Esophagus muscularis mucosa (tissue), 4 donors: ENCODE data around the gene ULK4. TPM values are rescaled to one million over a fixed set of nuclear protein-coding genes. Genes with fewer than 3 reads are reported as not detected.
"Not testable (repeated sequence)": the region's sequence is repeated elsewhere in the genome, so short reads cannot be mapped to it uniquely, and the experiment has no call there.

Experiments used
- DNase-seq: peaks from one replicate; pipeline ENCODE4 v3.0.0-alpha.2; 2017; ENCODE audit errors: extremely low spot score
- H3K27ac ChIP-seq, 4 donors: fragments of 200-600 bp; sonication (generic); replicated peaks in 1 of 4; 1 replicate in 3 of 4; 2 replicates in 1 of 4; pipeline ENCODE4 v1.5.1; 2016 to 2019; ENCODE audit warnings: mild to moderate bottlenecking in 1 of 4
- H3K27me3 ChIP-seq, 4 donors: fragments of 200-600 bp; sonication (generic); one replicate each; pipeline versions ENCODE4 v1.5.1 to v1.6.0; 2016 to 2019
- H3K36me3 ChIP-seq, 4 donors: fragments of 200-600 bp; sonication (generic); one replicate each; pipeline ENCODE4 v1.5.1; 2016 to 2019
- H3K4me1 ChIP-seq, 4 donors: fragments of 200-600 bp; sonication (generic); one replicate each; pipeline ENCODE4 v1.5.1; 2016 to 2019
- H3K4me3 ChIP-seq, 4 donors: fragments of 200-600 bp; sonication (generic); 1 replicate in 2 of 4; 2 replicates in 2 of 4; pipeline ENCODE4 v1.5.1; 2016 to 2019; ENCODE audit warnings: mild to moderate bottlenecking in 4 of 4, moderate library complexity in 1 of 4
- H3K9me3 ChIP-seq, 4 donors: fragments of 200-600 bp; sonication (generic); 1 replicate in 3 of 4; 2 replicates in 1 of 4; pipeline ENCODE4 v1.5.1; 2016 to 2019
- CTCF ChIP-seq, 3 experiments: fragments of 200-600 bp in 2 of 3; fragments of 450-650 bp in 1 of 3; sonication (generic) in 2 of 3; IDR thresholded peaks; one replicate each; pipeline ENCODE4 v1.5.1; 2017 to 2019; ENCODE audit warnings: antibody characterized with exemption in 3 of 3, mild to moderate bottlenecking in 2 of 3, moderate library complexity in 1 of 3
- EP300 ChIP-seq: sonication (generic); formaldehyde crosslinking; IDR thresholded peaks from one replicate; pipeline ENCODE4 v1.6.1; 2017; ENCODE audit warnings: antibody characterized with exemption
- POLR2A ChIP-seq: fragments of 450-650 bp; IDR thresholded peaks from one replicate; pipeline ENCODE4 v1.6.1; 2017; ENCODE audit warnings: antibody characterized with exemption, moderate library complexity, mild to moderate bottlenecking, low read depth
- POLR2AphosphoS5 ChIP-seq, 2 donors: sonication (generic); formaldehyde crosslinking; IDR thresholded peaks; one replicate each; pipeline ENCODE4 v1.6.1; 2017; ENCODE audit warnings: antibody characterized with exemption in 2 of 2
- WGBS: methylation state at CpG from one replicate; pipeline ENCODE4 v1.1.5; 2018; 5-methylcytosine and 5-hydroxymethylcytosine counted together
- intact Hi-C: fragments of 100-400 bp; cut with DNase I; formaldehyde crosslinking; loops from one replicate; pipeline ENCODE4 v1.15.1; 2023
- total RNA-seq, 4 donors: library from RNA; depleted of rRNA; stranded (reverse); fragments of >200 nt; gene quantifications; one replicate each; pipeline versions ENCODE4 v1.1.0 to v1.2.1, GENCODE V29; 2016

ULK4 gene
- total RNA-seq, 4 donors from 2014 or later = 4.2 to 15.4 (median 11.0) TPM

- no peaks in the 10 kb centered on the region for H3K9me3 ChIP-seq
- H3K4me1 ChIP-seq = no peaks in the 10 kb centered on the region
- H3K27ac ChIP-seq = no peak overlapping the region
- H3K36me3 ChIP-seq = no peaks in the 10 kb centered on the region
- intact Hi-C loops = loop anchor here (5.0 kb wide), 1 partner anchor 1134 kb away; no protein-coding TSS in a partner anchor
- DNase-seq = no peak
- TF ChIP-seq EP300 = no peak
- TF ChIP-seq CTCF (IDR thresholded peaks at IDR 0.05) = peak; percentile 35 to 41 (median 38)
- TF ChIP-seq POLR2A = no peak
- H3K4me3 ChIP-seq = no peak overlapping the region
- 100% methylated on average over 1 of the region's 1 CpG for WGBS
- H3K27me3 ChIP-seq = no peaks in the 10 kb centered on the region
Measured at GRCh38 chr3:41716471-41716870, 245.4 kb downstream of the ULK4 start.

GRCh38 chr3:41715376-41715775 lies 246.5 kb downstream of the ULK4 start:
- Histone ChIP-seq H3K27ac (no peak overlapping the region), H3K27me3 (no peaks in the 10 kb centered on the region), H3K4me1 (no peaks in the 10 kb centered on the region), H3K4me3 (no peak overlapping the region), H3K36me3 (no peaks in the 10 kb centered on the region), H3K9me3 (no peaks in the 10 kb centered on the region)
- DNase-seq = no peak
- intact Hi-C loops = loop anchor here (5.0 kb wide), 1 partner anchor 1133 kb away; no protein-coding TSS in a partner anchor
- TF ChIP-seq POLR2AphosphoS5 (IDR thresholded peaks at IDR 0.05) (no peak), CTCF (IDR thresholded peaks at IDR 0.05) (no peak), EP300 (no peak), POLR2A (no peak)
- 87% methylated on average over 3 of the region's 3 CpGs for WGBS

GRCh38 chr3:41711651-41712050 lies 250.3 kb downstream of the ULK4 start:
- intact Hi-C loops = no loop called here
- no peak for DNase-seq
- Histone ChIP-seq H3K27ac (no peak overlapping the region), H3K36me3 (no peaks in the 10 kb centered on the region), H3K4me3 (no peak overlapping the region), H3K4me1 (no peaks in the 10 kb centered on the region), H3K27me3 (no peaks in the 10 kb centered on the region), H3K9me3 (no peaks in the 10 kb centered on the region)
- TF ChIP-seq EP300 = no peak

- no peak for TF ChIP-seq CTCF (IDR thresholded peaks at IDR 0.05)
- no peak for TF ChIP-seq POLR2A
- TF ChIP-seq EP300 = no peak
- no peak for TF ChIP-seq POLR2AphosphoS5 (IDR thresholded peaks at IDR 0.05)
- DNase-seq = no peak
- Histone ChIP-seq H3K27ac (no peak overlapping the region), H3K27me3 (no peaks in the 10 kb centered on the region), H3K36me3 (no peaks in the 10 kb centered on the region), H3K4me3 (no peak overlapping the region), H3K4me1 (no peaks in the 10 kb centered on the region), H3K9me3 (no peaks in the 10 kb centered on the region)
- intact Hi-C loops = no loop called here
- 95% methylated on average over 8 of the region's 8 CpGs for WGBS
Measured at GRCh38 chr3:41710646-41711388, 251.1 kb downstream of the ULK4 start.

- H3K4me1 ChIP-seq, H3K4me3 ChIP-seq, H3K9me3 ChIP-seq, DNase-seq, H3K27ac ChIP-seq, H3K27me3 ChIP-seq, intact Hi-C loops, H3K36me3 ChIP-seq: not testable (repeated sequence)
- WGBS = 92% methylated on average over 8 of the region's 8 CpGs
Measured at GRCh38 chr3:41709213-41709612, 252.7 kb downstream of the ULK4 start.

- WGBS = 74% methylated on average over 2 of the region's 2 CpGs
- Histone ChIP-seq H3K4me3 (no peak overlapping the region), H3K36me3 (no peaks in the 10 kb centered on the region), H3K4me1 (no peaks in the 10 kb centered on the region), H3K9me3 (no peaks in the 10 kb centered on the region), H3K27me3 (no peaks in the 10 kb centered on the region), H3K27ac (no peak overlapping the region)
- TF ChIP-seq EP300 = no peak
- TF ChIP-seq CTCF (IDR thresholded peaks at IDR 0.05) = no peak
- TF ChIP-seq POLR2AphosphoS5 (IDR thresholded peaks at IDR 0.05) = no peak
- intact Hi-C loops = no loop called here
- no peak for DNase-seq
Measured at GRCh38 chr3:41708176-41708575, 253.7 kb downstream of the ULK4 start.
